DND-41 (cell line): ENCODE measurements around the gene ARHGAP1.

Experiments
- ATAC-seq: fragments of 200-7000 bp; cut with Tn5 transposase; 3 replicates; pipeline ENCODE4 v1.9.1; 2021; ENCODE audit warnings: low read depth; ENCODE audit not compliant: insufficient read depth
- DNase-seq: peaks from one replicate; pipeline ENCODE4 v3.0.0-alpha.2; 2020
- H2AFZ ChIP-seq: 2 replicates; pipeline ENCODE4 v1.6.0; 2012; ENCODE audit warnings: low read depth, low read length
- H3K27ac ChIP-seq: 2 replicates; pipeline ENCODE4 v1.5.1; 2012; ENCODE audit warnings: low read length, inconsistent platforms
- H3K27me3 ChIP-seq: fragments of 200-600 bp; sonication (generic); 2 replicates; pipeline ENCODE4 v1.6.0; 2012; ENCODE audit warnings: low read length, mild to moderate bottlenecking, inconsistent platforms; ENCODE audit not compliant: insufficient read depth, poor library complexity
- H3K36me3 ChIP-seq: 2 replicates; pipeline ENCODE4 v1.5.1; 2012; ENCODE audit warnings: low read length, inconsistent platforms; ENCODE audit not compliant: insufficient read depth
- H3K4me1 ChIP-seq: 2 replicates; pipeline ENCODE4 v1.5.1; 2012; ENCODE audit warnings: mild to moderate bottlenecking, low read length; ENCODE audit not compliant: insufficient read depth
- H3K4me2 ChIP-seq: 2 replicates; pipeline ENCODE4 v1.6.0; 2012; ENCODE audit warnings: mild to moderate bottlenecking, moderate library complexity, low read length, inconsistent platforms; ENCODE audit not compliant: insufficient read depth
- H3K4me3 ChIP-seq, 2 experiments: fragments of 200-600 bp in 1 of 2; shearing (Covaris generic) in 1 of 2; 2 replicates each; pipeline ENCODE4 v1.5.1; 2012 to 2016; ENCODE audit warnings: inconsistent platforms in 2 of 2, low read length in 2 of 2, mild to moderate bottlenecking in 2 of 2, low read depth in 1 of 2, moderate library complexity in 1 of 2
- H3K79me2 ChIP-seq: 2 replicates; pipeline ENCODE4 v1.6.0; 2012; ENCODE audit warnings: low read length, inconsistent platforms; ENCODE audit not compliant: insufficient read depth
- H3K9ac ChIP-seq: 2 replicates; pipeline ENCODE4 v1.6.0; 2012; ENCODE audit warnings: low read depth, mild to moderate bottlenecking, inconsistent platforms, low read length, moderate library complexity
- H3K9me3 ChIP-seq: 2 replicates; pipeline ENCODE4 v1.5.1; 2012; ENCODE audit warnings: low read length, moderate library complexity, mild to moderate bottlenecking, inconsistent platforms; ENCODE audit not compliant: insufficient read depth, severe bottlenecking
- H4K20me1 ChIP-seq: 2 replicates; pipeline ENCODE4 v1.6.0; 2012; ENCODE audit warnings: low read length; ENCODE audit not compliant: insufficient read depth
- CTCF ChIP-seq: IDR thresholded peaks from 2 replicates; pipeline ENCODE4 v1.5.1; 2012; ENCODE audit warnings: borderline replicate concordance, low read length, moderate library complexity, mild to moderate bottlenecking; ENCODE audit not compliant: poor library complexity, severe bottlenecking; ENCODE audit errors: extremely low read depth
- EZH2 ChIP-seq: IDR thresholded peaks from 3 replicates; pipeline ENCODE4 v1.6.1; 2012; ENCODE audit warnings: borderline replicate concordance, low read depth, mild to moderate bottlenecking, moderate library complexity, low read length, inconsistent platforms; ENCODE audit not compliant: severe bottlenecking

Gene ARHGAP1

DNA sequence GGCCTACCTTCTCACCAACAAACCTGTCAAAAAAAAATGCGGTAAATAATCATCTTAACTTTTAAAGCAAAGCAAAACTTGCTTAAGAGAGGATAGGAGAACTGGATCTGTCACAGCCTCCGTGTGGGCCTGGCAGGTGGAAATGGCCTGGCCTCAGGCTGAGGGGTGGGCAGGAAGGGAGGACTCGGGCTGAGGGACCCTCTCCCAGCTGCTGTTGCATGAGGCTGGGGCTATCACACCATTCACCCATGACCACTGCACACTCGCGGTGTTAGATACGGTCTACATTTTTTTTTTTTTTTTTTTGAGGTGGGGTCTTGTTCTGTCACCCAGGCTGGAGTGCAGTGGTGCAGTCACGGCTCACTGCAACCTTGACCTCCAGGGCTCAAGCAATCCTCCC is 24.5 kb downstream of the ARHGAP1 start:
- Histone ChIP-seq H3K4me2 (no peak overlapping the region), H3K27me3 (no peaks in the 10 kb centered on the region), H3K79me2 (no peaks in the 10 kb centered on the region), H3K4me1 (peaks cover 16% of the 10 kb centered on the region), H3K36me3 (peaks cover 80% of the 10 kb centered on the region), H3K9me3 (no peaks in the 10 kb centered on the region), H3K9ac (no peak overlapping the region), H3K4me3 (no peak overlapping the region), H2AFZ (no peak overlapping the region), H4K20me1 (peaks cover 19% of the 10 kb centered on the region), H3K27ac (no peak overlapping the region)
- DNase-seq (no peak), ATAC-seq (no peak)
- TF ChIP-seq CTCF = no peak
- no peak for TF ChIP-seq EZH2

DNA sequence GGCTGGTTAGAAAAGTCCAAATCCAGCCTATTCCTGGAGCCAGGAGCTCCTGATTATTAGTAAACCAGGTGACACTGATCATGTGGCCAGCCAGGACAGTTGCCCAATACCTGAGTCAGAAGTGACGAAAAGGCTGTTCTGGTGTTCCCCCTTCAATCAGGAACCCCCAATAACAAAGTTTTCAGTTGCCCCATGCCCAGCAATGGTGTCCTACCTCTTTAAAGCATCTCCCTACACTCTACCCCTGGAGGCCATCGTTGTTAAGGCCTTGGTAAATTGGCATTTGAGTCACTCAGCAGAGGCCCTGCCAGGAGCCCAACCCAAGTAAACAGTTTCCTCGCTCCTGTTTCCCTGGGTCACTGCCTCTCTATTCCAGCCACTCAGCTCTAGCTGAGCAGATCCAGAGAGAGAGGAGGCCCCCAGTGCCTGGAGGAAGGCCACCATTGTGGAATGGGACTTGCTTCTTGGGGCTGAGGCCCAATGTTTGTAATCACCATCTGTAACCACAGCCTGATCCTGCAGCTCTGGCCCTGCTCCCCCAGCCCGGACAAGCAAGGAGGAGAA is 25.0 kb downstream of the ARHGAP1 start:
- no peak for TF ChIP-seq CTCF
- TF ChIP-seq EZH2 = no peak
- DNase-seq (no peak), ATAC-seq (no peak)
- H3K4me3 ChIP-seq = no peak overlapping the region
- peaks cover 74% of the 10 kb centered on the region for H3K36me3 ChIP-seq
- peaks cover 22% of the 10 kb centered on the region for H3K4me1 ChIP-seq
- H3K27me3 ChIP-seq = no peaks in the 10 kb centered on the region
- H3K9me3 ChIP-seq = no peaks in the 10 kb centered on the region
- H3K9ac ChIP-seq = no peak overlapping the region
- peaks cover 22% of the 10 kb centered on the region for H4K20me1 ChIP-seq
- no peak overlapping the region for H2AFZ ChIP-seq
- H3K4me2 ChIP-seq = no peak overlapping the region
- H3K79me2 ChIP-seq = no peaks in the 10 kb centered on the region
- peak overlapping the region; percentile 56; the same call in 1 of the 2 replicates for H3K27ac ChIP-seq

- peaks cover 72% of the 10 kb centered on the region for H3K36me3 ChIP-seq
- no peak overlapping the region for H3K4me2 ChIP-seq
- H3K9ac ChIP-seq = no peak overlapping the region
- ATAC-seq = no peak
- no peaks in the 10 kb centered on the region for H3K9me3 ChIP-seq
- H4K20me1 ChIP-seq = peaks cover 25% of the 10 kb centered on the region
- TF ChIP-seq EZH2 = no peak
- no peak for TF ChIP-seq CTCF
- no peak overlapping the region for H3K27ac ChIP-seq
- H3K79me2 ChIP-seq = no peaks in the 10 kb centered on the region
- DNase-seq = peak; percentile 19
- H3K4me1 ChIP-seq = peaks cover 29% of the 10 kb centered on the region
- H2AFZ ChIP-seq = no peak overlapping the region
- H3K27me3 ChIP-seq = no peaks in the 10 kb centered on the region
- no peak overlapping the region for H3K4me3 ChIP-seq
Measured at GRCh38 chr11:46674463-46675287, 25.7 kb downstream of the ARHGAP1 start.
